GM21447 (cell line): ENCODE results near the gene DEDD2.
"Not testable (repeated sequence)": the region's sequence is repeated elsewhere in the genome, so short reads cannot be mapped to it uniquely, and the experiment has no call there.

Experiments used
- ATAC-seq: cut with Tn5 transposase; IDR thresholded peaks from one replicate; pipeline ENCODE4 v1.9.1; 2021; ENCODE audit not compliant: unreplicated experiment

DEDD2 gene

GRCh38 chr19:42217520-42218437, at the start of gene DEDD2:
Gene DEDD2, minus strand, starts transcription at chr19:42217677. Its CDS starts 670 bp downstream, at chr19:42217007.
- ATAC-seq: peak; percentile 60

GRCh38 chr19:42266928-42267603, 49.6 kb upstream of the DEDD2 start:
- not testable (repeated sequence) for ATAC-seq

GRCh38 chr19:42266105-42266504, 48.6 kb upstream of the DEDD2 start:
- ATAC-seq: not testable (repeated sequence)

- no peak for ATAC-seq
Observed at GRCh38 chr19:42261763-42262162, 44.3 kb upstream of the DEDD2 start.

- not testable (repeated sequence) for ATAC-seq
Observed at GRCh38 chr19:42257842-42258241, 40.4 kb upstream of the DEDD2 start.

- no peak for ATAC-seq
Observed at GRCh38 chr19:42255766-42256745, 38.6 kb upstream of the DEDD2 start.

GRCh38 chr19:42254850-42255765, 37.6 kb upstream of the DEDD2 start, which contains the start of gene ERF:
Gene ERF, minus strand, starts transcription at chr19:42255128. Its CDS starts 129 bp downstream, at chr19:42254999.
- ATAC-seq: peak; percentile 52

GRCh38 chr19:42254089-42254849, 36.8 kb upstream of the DEDD2 start:
- ATAC-seq: peak; percentile 30

- peak; percentile 7 for ATAC-seq
Observed at GRCh38 chr19:42253245-42254088, 36.0 kb upstream of the DEDD2 start.

- no peak for ATAC-seq
Observed at GRCh38 chr19:42252365-42253244, 35.1 kb upstream of the DEDD2 start.

- ATAC-seq: no peak
Observed at GRCh38 chr19:42251572-42252358, 34.3 kb upstream of the DEDD2 start.

- no peak for ATAC-seq
Observed at GRCh38 chr19:42250666-42251531, 33.4 kb upstream of the DEDD2 start.

- no peak for ATAC-seq
Observed at GRCh38 chr19:42250183-42250665, 32.7 kb upstream of the DEDD2 start.

GRCh38 chr19:42249769-42250168, 32.3 kb upstream of the DEDD2 start:
- ATAC-seq: no peak

GRCh38 chr19:42249149-42249750, 31.8 kb upstream of the DEDD2 start:
- ATAC-seq: no peak
